NCI-H128 (cell line): ENCODE measurements around the gene S100A11.

Experiments used
- DNase-seq: peaks from one replicate; lab custom pipeline; 2025; ENCODE audit not compliant: unreplicated experiment; lab: John Stamatoyannopoulos, UW

Gene S100A11

DNA sequence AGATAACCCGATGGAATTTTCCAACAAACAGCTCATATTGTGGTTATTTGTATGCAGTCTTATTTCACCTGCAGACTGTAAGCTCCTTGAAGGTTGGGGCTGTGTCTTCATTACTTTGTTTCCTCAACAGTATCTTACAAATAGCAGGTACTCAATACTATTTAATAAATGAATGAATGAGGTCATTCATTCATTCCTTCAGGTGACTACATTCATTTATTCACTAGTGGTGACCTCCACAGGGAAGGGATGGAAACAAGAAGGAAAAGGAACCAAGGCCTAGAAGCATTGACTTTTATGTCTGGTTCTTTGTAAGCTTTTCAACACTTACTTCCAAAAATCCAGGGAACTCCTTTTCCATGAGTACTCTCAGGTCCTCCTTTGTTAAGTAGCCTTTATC, 51.0 kb downstream of the S100A11 start:
- no peak for DNase-seq

DNA sequence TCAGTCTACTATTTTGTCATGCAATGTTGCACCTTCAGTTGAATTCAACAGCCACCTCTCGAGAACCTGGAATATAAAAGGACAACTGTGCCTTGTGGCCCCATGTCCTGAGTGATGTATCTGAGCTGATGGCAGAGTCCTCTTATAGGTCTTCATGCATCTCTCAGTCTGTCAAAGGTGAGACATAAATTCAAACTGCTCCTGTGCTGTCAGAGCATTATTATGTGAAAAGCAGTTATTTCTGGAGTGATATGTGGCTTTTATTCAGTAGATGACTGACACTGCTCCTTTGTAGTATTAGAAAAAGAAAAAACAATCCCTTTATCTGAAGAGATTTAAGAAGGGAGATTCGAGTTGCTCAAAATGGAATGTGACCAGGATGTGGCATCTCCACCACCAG, 51.5 kb downstream of the S100A11 start:
- no peak for DNase-seq

DNA sequence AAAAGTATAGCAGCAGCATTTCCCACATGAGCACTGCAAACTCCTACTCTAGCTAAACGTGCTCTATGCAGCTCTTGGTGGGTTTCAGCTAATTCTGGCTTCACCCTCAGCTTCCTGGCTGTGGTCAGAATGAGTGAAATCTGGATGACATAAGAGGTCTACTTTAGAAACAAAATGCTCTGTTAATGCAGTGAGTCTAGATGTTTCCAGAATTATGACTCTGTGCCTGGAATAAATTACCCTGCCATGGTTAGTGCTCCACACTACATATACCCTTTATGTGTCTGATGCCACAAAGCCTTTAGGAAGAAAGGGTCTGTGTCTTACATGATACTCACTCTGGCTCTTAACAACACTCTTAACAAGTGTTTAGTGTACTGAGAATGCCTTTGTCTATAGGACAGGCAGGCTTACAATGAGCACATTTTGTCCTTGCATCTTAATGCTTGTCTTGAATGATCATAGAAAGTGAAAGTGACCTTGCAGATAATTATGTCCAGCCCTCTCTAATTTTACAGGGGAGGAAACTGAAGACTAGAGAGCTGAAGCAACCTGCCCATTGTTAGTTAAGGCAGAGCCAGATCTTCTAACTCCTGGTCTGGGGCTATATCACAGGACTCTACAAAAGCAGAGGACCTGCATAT, 52.4 kb downstream of the S100A11 start:
- DNase-seq = no peak
